Pulmonary artery endothelial cell (primary cell): ENCODE data around the gene KLF15. TPM values are rescaled to one million over a fixed set of nuclear protein-coding genes. Genes with fewer than 3 reads are reported as not detected.

Source experiments
- DNase-seq: peaks from one replicate; pipeline ENCODE4 v3.0.0-alpha.2; 2011; ENCODE audit warnings: low read depth, low spot score
- total RNA-seq: library from RNA; depleted of rRNA; stranded (reverse); fragments of >200 nt; gene quantifications from 2 replicates; pipeline ENCODE4 v1.2.3, GENCODE V29; 2014

KLF15 gene
- total RNA-seq, 1 donor from 2014 or later: 2.3 TPM

GRCh38 chr3:126320517-126321293 is 36.5 kb downstream of the KLF15 start:
- DNase-seq: no peak

- DNase-seq: no peak
Measured at GRCh38 chr3:126319701-126320295, 37.4 kb downstream of the KLF15 start.

GRCh38 chr3:126317029-126317996 is 39.9 kb downstream of the KLF15 start:
- DNase-seq: no peak

GRCh38 chr3:126316501-126316939 is 40.7 kb downstream of the KLF15 start:
- DNase-seq: no peak

GRCh38 chr3:126316031-126316461 is 41.2 kb downstream of the KLF15 start:
- no peak for DNase-seq

- DNase-seq: no peak
Measured at GRCh38 chr3:126314790-126315658, 42.2 kb downstream of the KLF15 start.

- DNase-seq: no peak
Measured at GRCh38 chr3:126314305-126314789, 42.9 kb downstream of the KLF15 start.

GRCh38 chr3:126313580-126314304 is 43.5 kb downstream of the KLF15 start:
- no peak for DNase-seq

GRCh38 chr3:126313166-126313565 is 44.0 kb downstream of the KLF15 start:
- DNase-seq: no peak

GRCh38 chr3:126312341-126312740 is 44.9 kb downstream of the KLF15 start:
- no peak for DNase-seq

- DNase-seq: no peak
Measured at GRCh38 chr3:126311338-126311978, 45.8 kb downstream of the KLF15 start.

GRCh38 chr3:126310816-126311215 is 46.4 kb downstream of the KLF15 start:
- DNase-seq: no peak

- DNase-seq: no peak
Measured at GRCh38 chr3:126309861-126310655, 47.1 kb downstream of the KLF15 start.

GRCh38 chr3:126309165-126309564 is 48.0 kb downstream of the KLF15 start:
- no peak for DNase-seq

GRCh38 chr3:126308394-126309125 is 48.6 kb downstream of the KLF15 start:
- no peak for DNase-seq

GRCh38 chr3:126307591-126308393 is 49.4 kb downstream of the KLF15 start:
- no peak for DNase-seq

GRCh38 chr3:126306888-126307482 is 50.2 kb downstream of the KLF15 start:
- no peak for DNase-seq
